Osteocyte (in vitro differentiated cells): Measurements from ENCODE around the gene MYO5C. TPM values are rescaled to one million over a fixed set of nuclear protein-coding genes. Genes with fewer than 3 reads are reported as not detected.
A peak's percentile ranks its signal among the peaks of the same experiment; 100 is the strongest.

Source experiments
- DNase-seq: peaks from one replicate; pipeline ENCODE4 v3.0.0; 2021; ENCODE audit warnings: mixed read lengths; ENCODE audit not compliant: unreplicated experiment; ENCODE audit errors: extremely low spot score
- H3K27ac Mint-ChIP-seq: one replicate; pipeline ENCODE4 v1.8.0; 2021; ENCODE audit warnings: mild to moderate bottlenecking, mixed read lengths; ENCODE audit not compliant: unreplicated experiment
- H3K27me3 Mint-ChIP-seq: one replicate; pipeline ENCODE4 v1.8.0; 2021; ENCODE audit warnings: mixed read lengths; ENCODE audit not compliant: unreplicated experiment
- H3K36me3 Mint-ChIP-seq: one replicate; pipeline ENCODE4 v1.8.0; 2021; ENCODE audit warnings: mixed read lengths; ENCODE audit not compliant: unreplicated experiment
- H3K4me1 Mint-ChIP-seq: one replicate; pipeline ENCODE4 v1.8.0; 2021; ENCODE audit warnings: mixed read lengths; ENCODE audit not compliant: unreplicated experiment
- H3K4me3 Mint-ChIP-seq: one replicate; pipeline ENCODE4 v1.8.0; 2021; ENCODE audit warnings: mild to moderate bottlenecking, moderate library complexity, mixed read lengths; ENCODE audit not compliant: unreplicated experiment
- H3K9me3 Mint-ChIP-seq: one replicate; pipeline ENCODE4 v1.8.0; 2021; ENCODE audit warnings: mixed read lengths; ENCODE audit not compliant: unreplicated experiment
- total RNA-seq: library from RNA; stranded (reverse); gene quantifications from 2 replicates; pipeline ENCODE4 v1.2.1, GENCODE V29; 2021
- TF ChIP-seq, protein P1 (sequence below): fragments of 200-600 bp; sonication (generic); IDR thresholded peaks from 2 replicates; pipeline ENCODE4 v1.5.0; 2021; ENCODE audit warnings: antibody characterized with exemption, mild to moderate bottlenecking, moderate library complexity

MYO5C gene
- total RNA-seq, 1 donor from 2014 or later = 4.0 TPM

DNA sequence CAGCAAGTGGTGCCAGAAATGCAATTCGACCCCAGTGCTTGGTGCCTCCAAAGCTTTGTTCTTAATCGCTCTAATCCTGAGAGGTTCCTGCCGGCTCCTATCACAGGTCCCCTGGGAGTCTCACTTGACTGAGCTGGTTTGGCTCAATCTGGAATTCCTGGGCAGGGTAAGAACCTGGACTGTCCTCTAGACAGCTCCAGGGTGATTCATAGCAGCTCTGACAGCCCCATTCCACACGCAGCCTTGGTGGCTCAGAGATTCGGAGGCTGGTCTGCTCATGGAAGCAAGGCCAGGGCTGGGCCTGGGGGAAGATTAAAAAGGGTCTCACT is 37.9 kb downstream of the MYO5C start:
- peaks cover 68% of the 10 kb centered on the region for H3K4me1 Mint-ChIP-seq
- TF ChIP-seq, protein P1, sequence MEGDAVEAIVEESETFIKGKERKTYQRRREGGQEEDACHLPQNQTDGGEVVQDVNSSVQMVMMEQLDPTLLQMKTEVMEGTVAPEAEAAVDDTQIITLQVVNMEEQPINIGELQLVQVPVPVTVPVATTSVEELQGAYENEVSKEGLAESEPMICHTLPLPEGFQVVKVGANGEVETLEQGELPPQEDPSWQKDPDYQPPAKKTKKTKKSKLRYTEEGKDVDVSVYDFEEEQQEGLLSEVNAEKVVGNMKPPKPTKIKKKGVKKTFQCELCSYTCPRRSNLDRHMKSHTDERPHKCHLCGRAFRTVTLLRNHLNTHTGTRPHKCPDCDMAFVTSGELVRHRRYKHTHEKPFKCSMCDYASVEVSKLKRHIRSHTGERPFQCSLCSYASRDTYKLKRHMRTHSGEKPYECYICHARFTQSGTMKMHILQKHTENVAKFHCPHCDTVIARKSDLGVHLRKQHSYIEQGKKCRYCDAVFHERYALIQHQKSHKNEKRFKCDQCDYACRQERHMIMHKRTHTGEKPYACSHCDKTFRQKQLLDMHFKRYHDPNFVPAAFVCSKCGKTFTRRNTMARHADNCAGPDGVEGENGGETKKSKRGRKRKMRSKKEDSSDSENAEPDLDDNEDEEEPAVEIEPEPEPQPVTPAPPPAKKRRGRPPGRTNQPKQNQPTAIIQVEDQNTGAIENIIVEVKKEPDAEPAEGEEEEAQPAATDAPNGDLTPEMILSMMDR = no peak
- no peak overlapping the region for H3K27ac Mint-ChIP-seq
- no peaks in the 10 kb centered on the region for H3K9me3 Mint-ChIP-seq
- no peak for DNase-seq
- H3K36me3 Mint-ChIP-seq = no peaks in the 10 kb centered on the region
- no peak overlapping the region for H3K4me3 Mint-ChIP-seq
- H3K27me3 Mint-ChIP-seq = no peaks in the 10 kb centered on the region

DNA sequence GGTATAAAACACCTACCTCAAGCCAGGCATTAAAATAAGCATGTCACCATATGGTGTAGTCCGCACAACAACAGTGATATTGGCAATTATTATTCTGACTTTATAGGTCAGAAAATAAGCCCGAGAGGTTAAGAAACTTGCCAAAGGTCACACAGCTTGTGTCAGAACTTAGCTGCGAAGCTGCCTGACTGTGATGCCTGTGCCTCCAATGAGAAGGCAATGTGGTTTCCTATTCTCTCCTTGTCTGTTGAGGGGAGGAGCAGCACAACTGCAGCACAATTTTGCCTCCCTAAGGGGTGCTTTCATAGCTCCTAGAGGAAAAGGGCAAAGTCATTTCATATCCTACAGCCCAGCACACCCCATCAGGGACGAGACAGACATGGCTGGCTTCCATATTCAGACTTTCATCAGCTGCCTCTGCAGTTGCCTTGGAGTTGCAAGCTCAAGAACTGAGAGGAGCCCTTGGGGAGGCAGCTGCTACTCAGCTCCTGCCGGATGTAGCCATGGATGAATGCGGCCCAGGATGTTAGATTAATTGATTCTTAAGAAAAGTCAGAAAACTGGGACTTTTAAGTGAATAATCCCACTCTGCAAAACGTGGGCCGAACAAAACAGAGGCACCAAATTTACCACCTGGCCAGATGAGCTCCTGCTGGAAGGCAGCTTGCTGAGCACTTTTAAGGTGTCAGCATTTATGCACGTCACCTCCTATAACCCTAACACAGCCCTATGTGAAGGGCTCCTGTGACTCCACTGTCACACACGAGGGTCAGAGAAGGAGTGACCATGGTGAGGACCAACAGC is 38.5 kb downstream of the MYO5C start:
- Mint-ChIP-seq H3K9me3 (no peaks in the 10 kb centered on the region), H3K4me1 (peaks cover 68% of the 10 kb centered on the region), H3K36me3 (no peaks in the 10 kb centered on the region), H3K4me3 (no peak overlapping the region), H3K27me3 (no peaks in the 10 kb centered on the region), H3K27ac (no peak overlapping the region)
- DNase-seq = no peak
- TF ChIP-seq, protein P1 = no peak

DNA sequence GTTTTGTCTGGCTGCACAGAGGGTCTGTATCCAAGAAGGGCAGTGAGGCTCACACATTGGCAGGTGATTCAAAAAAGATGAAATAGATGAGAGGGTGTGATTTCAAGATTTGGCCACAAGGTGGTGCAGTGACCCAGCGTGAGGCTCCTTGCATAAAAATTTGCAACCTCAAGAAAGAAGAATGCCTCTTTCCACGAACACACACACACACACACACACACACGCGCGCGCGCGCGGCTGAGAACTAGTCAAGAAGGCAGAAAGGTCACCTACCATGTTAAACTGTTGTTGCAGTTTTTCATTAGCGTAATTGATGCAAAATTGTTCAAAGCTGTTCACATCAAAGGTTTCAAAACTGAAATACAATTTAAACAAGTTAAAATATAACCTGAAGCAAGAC is 39.2 kb downstream of the MYO5C start:
- H3K27me3 Mint-ChIP-seq = no peaks in the 10 kb centered on the region
- peaks cover 60% of the 10 kb centered on the region for H3K4me1 Mint-ChIP-seq
- no peaks in the 10 kb centered on the region for H3K9me3 Mint-ChIP-seq
- H3K27ac Mint-ChIP-seq = no peak overlapping the region
- TF ChIP-seq, protein P1 = peak; percentile 81
- no peak for DNase-seq
- no peaks in the 10 kb centered on the region for H3K36me3 Mint-ChIP-seq
- H3K4me3 Mint-ChIP-seq = peak overlapping the region; percentile 61

DNA sequence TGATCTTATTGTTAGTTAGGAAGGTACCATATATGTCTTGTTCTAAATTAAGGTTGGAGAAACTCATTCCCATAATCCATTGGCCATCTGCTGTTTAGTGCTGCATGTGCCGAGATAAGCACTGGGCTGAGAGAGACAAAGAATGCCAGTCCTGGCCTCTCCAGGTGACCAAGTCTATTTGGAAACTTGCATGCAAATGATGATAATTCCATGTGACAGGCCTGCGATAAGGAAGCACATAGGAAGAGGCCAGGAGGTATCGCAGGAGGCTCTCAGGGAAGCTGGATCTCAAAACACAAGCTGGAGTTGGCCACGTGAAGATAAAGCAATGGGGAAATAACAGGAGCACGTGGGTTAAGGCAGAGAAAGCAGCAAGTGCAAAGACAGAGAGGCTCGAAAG is 39.7 kb downstream of the MYO5C start:
- Mint-ChIP-seq H3K36me3 (no peaks in the 10 kb centered on the region), H3K9me3 (no peaks in the 10 kb centered on the region), H3K4me1 (peaks cover 64% of the 10 kb centered on the region), H3K4me3 (no peak overlapping the region), H3K27ac (peak overlapping the region; percentile 25), H3K27me3 (no peaks in the 10 kb centered on the region)
- TF ChIP-seq, protein P1 = no peak
- DNase-seq = no peak

DNA sequence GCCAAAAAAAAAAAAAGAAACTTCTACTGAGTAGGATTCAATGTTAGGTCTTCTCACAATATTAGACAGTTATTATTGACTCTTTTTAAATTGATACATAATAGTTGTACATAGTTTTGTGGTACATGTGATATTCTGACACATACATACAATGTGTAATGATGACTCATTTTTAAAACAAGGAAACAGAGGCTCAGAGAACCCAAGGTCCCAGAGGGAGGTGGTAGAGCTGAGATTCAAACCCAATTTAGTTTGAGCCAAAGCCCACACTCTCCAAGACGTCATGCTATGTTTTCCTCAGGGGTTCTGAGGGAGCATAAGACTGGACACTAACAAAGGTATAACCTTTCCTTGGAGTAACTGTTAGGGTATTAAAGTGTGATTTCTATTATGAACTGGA is 40.6 kb downstream of the MYO5C start:
- Mint-ChIP-seq H3K9me3 (no peaks in the 10 kb centered on the region), H3K36me3 (peaks cover 2% of the 10 kb centered on the region), H3K27ac (peak overlapping the region; percentile 43), H3K4me1 (peaks cover 66% of the 10 kb centered on the region), H3K27me3 (no peaks in the 10 kb centered on the region), H3K4me3 (no peak overlapping the region)
- TF ChIP-seq, protein P1 = no peak
- DNase-seq = no peak
